Measurements from ENCODE around the gene FOSL2.

Gene FOSL2

DNA sequence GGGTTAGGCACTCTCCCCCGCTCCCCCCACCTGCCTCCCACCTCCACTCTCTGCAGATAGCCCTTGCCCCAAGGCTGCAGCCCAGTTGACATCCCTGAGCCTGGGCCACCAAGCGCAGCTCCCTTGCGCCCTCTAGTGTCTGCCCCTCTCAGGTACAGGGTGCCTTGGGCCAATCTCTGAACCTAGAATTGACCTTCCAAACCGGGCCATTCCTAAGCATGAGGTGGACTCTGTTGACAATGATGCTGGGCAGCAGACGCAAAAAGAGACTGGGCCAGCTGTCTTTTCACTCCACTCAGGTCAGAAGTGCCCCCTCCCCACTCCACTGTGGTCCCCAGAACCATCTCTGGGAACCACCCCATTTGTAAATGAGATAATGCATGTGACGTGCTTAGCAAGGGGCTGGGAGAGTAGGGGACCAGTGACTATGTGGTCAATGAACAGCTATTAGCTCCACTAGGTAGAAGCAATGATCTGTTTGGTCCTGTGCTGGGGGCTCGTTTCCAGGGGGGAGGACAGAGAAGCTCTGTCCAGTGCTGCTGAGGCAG, 60.0 kb downstream of the FOSL2 start:
- DNase-seq = peak; percentile 90

DNA sequence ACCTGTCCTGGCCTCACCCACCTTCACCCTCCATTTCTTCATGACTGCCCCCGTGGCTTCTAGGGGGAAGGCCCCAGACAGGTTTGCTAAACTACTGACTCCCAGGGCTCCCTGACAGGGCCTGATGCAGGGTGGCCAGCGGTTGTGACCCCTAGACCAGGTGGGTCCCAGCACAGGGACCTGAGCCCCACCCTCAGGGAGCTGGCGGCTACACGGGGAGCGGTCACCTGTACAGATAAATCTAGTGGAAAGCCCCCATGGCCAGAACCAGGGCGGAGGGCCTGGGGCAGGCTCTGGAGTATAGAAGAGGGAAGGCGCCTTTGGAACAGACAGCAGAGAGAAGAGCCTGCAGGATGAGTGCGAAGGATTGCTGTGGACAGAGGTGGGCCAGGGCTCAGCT, 60.7 kb downstream of the FOSL2 start:
- DNase-seq = no peak

DNA sequence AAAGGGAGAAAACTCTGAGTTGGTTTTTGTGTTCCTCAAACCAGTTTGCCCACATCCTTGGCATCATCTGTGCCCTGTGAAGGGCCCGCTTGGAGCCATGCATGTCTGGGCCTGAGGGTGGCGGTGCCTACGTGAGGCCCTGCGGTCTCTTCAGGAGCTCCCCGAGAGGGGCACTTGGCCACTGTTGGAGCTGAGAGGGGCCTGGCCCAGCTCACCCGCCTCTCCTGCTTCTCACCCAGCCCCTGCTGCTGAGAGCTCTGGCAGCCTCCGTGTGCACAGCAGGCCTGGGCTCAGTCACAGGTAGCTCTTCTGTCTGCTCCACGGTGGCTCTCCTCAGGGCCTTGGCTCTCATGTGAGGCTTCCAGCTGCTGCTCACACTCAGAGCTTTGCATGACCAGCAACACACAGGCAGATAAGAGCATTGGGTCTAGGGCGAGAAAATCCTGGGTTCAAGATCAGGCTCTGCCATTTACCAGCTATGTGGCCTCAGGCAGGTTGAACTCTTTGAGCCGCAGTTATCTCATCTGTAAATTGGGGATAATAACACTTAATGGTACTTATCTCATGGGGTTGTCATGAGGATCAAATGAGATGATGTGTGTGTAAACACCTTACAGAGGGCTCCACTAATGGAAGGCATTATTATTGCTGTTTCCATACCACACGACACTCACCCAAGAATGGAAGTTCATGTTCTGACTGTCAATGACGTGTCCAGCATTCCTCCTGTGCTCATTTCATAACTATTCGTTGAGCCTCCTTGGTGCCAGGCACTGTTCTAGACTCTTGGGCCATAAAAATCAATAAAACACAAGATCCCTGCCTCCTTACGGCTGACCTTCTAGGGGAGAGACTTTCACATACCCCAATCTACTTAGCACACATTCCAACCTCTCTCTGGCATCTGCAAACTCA, 61.6 kb downstream of the FOSL2 start:
- no peak for DNase-seq

- DNase-seq = no peak
Observed at GRCh38 chr2:28457237-28457636, 64.6 kb downstream of the FOSL2 start.

- DNase-seq = no peak
Observed at GRCh38 chr2:28461056-28461455, 68.4 kb downstream of the FOSL2 start.

- DNase-seq = no peak
Observed at GRCh38 chr2:28462122-28462521, 69.5 kb downstream of the FOSL2 start.

DNA sequence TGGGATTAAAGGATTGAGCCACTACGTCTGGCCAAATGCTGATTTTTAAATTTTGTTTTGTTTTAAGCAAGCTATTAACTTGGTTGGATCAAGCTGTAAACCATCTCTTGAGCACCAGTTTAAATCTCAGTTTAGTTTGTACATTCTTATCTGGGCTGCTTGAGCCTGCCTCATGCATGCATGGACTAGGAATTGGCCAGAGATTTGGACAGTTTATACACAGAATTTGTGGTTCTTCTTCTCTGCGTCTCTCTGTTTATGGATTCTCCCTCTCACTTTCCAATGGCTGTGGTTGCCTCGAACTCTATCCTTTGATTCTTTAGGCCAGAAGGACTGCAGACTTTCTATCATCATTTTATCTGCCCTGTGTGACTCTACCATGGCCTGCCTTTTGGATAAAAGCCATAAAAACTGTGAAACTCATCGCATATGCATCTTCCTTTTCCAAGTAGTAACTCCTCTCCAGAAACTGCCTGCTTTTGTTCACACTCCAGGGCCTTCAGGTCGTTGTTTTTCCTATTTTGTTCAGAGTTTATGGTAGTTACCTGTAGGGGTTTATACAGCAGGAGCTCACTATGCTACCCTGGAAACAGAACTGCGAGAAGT, 70.7 kb downstream of the FOSL2 start:
- no peak for DNase-seq

GRCh38 chr2:28463893-28464292, 71.2 kb downstream of the FOSL2 start:
- no peak for DNase-seq

- no peak for DNase-seq
Observed at GRCh38 chr2:28465148-28465885, 72.7 kb downstream of the FOSL2 start.
